GM19239 (cell line): ENCODE data around the gene ADM2.

Source experiments
- DNase-seq: peaks from one replicate; pipeline ENCODE4 v3.0.0; 2011; ENCODE audit warnings: low spot score; ENCODE audit not compliant: insufficient read length
- FAIRE-seq: peaks from 2 replicates; lab custom pipeline; 2011; peaks lifted over from hg19 to GRCh38; lab: Jason Lieb, UNC

Gene ADM2

GRCh38 chr22:50444663-50445062 lies 36.7 kb upstream of the ADM2 start:
- FAIRE-seq (no peak), DNase-seq (no peak)

DNA sequence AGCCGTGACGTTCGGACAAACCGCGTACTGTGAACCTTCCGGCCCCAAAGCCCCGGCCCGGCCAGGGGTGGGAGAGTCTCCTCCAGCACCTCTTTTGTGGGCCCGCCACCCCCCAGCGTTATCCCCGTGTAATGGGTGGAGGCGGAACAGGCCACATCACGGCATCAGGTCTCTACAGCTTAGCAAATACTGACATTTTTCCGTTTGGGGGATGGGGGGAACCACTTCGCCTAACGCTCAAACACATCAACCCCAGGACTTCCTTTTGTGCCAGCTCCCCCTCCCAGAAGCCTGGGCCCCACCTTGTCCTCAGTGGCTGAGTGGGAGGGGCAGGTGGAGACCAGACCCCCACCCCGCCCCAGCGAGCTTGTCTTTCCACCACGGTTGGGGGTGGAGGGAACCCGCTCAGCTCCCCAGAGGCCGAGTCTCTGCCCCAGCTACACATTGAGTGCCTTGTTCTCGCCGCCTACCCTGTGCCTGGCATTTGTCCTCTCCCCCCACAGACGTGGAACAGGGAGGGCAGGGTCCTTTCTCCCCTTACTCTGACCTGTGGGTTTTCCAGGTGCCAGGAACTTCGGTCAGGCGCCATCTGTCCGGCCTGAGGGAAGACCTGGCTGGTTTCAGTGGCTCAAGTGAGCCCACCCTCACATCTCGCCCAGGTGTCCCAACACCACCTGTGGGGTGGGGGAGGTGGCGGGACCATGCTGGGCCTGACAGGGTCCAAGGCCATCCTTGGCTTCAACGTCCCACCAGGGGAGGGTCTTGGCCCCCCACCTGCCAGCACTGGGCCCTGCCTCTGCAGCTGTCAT lies 36.1 kb upstream of the ADM2 start:
- FAIRE-seq (no peak), DNase-seq (no peak)

GRCh38 chr22:50445880-50446707 lies 35.2 kb upstream of the ADM2 start:
- no peak for DNase-seq
- FAIRE-seq, result no peak

DNA sequence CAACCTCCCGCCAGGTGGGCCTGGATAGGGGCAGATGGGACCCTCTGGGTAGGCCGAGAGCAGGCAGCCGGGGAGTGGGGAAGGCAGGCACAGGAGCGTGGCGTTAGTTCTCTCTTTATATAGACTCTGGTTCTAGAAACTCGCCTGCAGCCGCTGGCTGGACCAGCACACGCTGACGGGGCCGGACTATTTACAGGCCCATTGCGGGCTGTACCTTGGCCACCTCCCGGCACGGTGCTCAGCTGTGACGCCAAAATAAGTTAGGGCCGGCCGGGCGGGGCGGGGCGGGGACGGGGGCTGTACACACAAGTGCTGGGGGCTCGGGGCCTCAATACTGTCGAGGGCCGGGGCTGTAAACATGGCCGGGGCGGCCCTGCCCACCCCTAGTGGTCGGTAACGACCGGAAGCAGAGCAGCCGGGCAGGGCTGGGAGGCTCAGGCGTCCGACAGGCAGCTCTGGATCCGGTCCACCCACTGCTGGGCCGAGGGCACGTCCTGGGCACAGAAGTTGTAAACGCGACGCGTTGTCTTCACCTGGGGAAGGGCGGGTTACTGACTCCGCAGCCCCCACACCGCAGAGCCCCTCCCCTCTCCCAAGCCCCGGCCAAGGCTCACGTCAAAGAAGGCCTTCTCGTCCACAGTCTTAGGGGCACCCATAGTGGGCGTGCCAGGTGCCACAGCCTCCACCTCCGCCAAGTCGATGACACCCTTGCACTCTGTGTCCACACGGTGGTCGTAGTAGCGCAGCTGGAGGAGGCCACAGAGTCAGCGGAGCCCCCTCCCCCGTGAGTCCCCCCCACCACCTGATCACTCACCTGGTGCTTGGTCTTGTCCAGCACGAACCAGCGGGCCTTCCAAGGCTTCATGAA lies 34.4 kb upstream of the ADM2 start:
- no peak for DNase-seq
- FAIRE-seq, result no peak

GRCh38 chr22:50447576-50448551 lies 33.5 kb upstream of the ADM2 start:
- FAIRE-seq, result no peak
- DNase-seq, result no peak

GRCh38 chr22:50452649-50453048 lies 28.7 kb upstream of the ADM2 start:
- DNase-seq (no peak), FAIRE-seq (no peak)

- no peak for FAIRE-seq
These were observed 26.7 kb upstream of the ADM2 start for GRCh38 chr22:50454556-50455075.

DNA sequence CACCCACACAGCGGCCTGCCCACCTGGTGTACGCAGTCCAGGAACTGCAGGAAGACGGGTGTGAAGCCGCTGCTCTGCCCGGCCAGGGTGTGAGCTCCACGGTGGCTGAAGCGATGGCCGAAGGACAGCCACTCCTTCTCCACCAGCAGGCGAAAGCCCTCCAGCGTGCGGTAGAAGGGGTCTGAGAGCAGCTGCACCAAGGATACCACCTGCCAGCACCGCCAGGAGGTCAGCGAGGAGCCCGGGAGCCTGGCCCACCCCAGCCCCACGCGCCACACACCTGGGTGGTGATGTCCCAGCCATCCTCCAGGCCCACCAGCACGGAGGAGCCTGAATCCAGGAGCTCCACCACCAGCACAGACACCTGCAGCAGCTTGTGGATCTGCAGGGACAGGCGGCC lies 26.1 kb upstream of the ADM2 start:
- no peak for FAIRE-seq
- no peak for DNase-seq

More at GRCh38 chr22:50454556-50455075, 26.7 kb upstream of the ADM2 start:
- DNase-seq, result no peak

GRCh38 chr22:50456026-50456425 lies 25.3 kb upstream of the ADM2 start:
- FAIRE-seq (no peak), DNase-seq (no peak)

- FAIRE-seq (no peak), DNase-seq (no peak)
These were observed 24.7 kb upstream of the ADM2 start for GRCh38 chr22:50456466-50457234.

GRCh38 chr22:50459016-50459415 lies 22.3 kb upstream of the ADM2 start:
- DNase-seq, result no peak
- no peak for FAIRE-seq

- DNase-seq (no peak), FAIRE-seq (no peak)
These were observed 21.7 kb upstream of the ADM2 start for GRCh38 chr22:50459496-50460140.

DNA sequence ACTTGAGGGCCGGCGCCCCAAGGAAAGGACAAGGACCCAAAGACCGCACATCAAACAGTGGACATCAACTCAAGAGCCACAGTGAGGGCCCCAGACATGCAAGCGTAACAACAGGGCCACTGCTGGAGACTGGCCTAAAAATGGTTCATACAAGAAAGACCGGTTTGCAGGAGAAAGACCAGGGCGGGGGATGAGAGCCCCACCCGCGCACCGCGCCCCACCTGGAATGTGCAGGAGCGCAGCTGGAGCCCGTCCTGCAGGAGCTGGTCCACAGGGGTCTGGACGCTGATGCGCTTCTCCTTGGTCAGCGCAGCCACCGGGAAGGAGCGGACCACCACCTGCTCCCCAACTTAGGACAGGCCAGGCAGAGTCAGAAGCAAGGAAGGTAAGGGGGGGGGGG lies 20.4 kb upstream of the ADM2 start:
- FAIRE-seq, result no peak
- no peak for DNase-seq

DNA sequence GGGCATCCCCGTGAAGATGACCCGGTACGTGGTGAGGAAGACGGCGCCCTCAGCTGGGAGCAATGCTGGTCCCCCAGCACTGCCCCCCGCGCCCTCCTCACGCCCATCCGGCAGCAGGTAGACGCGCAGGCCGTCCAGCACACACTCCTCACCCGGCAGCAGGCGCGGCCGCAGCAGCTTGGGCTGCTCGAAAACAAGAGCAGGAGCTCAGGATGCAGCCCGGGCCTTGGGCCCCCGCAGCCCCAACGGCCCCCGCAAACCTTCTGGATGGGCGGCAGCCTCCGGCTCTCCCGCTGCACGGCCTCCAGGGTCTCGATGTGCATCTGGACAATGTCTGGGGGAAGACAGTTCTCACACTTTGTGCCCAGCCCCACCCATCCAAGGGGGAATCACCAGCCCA lies 19.8 kb upstream of the ADM2 start:
- DNase-seq (no peak), FAIRE-seq (no peak)

DNA sequence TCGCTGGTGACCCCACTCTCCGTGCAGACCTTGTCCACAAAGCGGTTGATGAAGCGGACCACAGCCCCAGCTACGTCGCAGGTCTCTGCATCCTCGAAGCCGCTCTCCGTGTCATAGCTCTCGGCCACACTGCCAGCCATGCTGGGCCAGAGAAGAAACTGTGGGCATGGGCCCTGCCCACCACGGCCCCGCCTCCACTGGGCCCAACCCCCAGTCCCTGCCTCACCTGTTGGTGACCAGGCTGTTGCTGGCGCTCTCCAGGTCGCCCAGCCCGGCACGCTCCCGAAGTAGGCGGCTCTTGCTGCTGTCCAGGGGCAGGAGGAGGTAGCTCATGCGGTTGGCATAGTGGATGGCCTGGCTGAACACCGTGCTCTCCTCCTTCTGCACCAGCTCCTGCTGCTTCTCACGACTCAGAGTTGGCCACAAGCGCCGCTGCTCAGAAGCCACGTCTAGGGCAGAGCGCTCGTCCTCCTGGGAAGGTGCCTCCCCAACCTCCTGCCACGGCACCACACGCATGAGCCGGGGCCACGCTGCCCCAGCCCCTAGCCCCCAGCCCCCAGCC lies 19.3 kb upstream of the ADM2 start:
- no peak for DNase-seq
- no peak for FAIRE-seq

- DNase-seq (no peak), FAIRE-seq (no peak)
These were observed 18.0 kb upstream of the ADM2 start for GRCh38 chr22:50463188-50463900.

GRCh38 chr22:50464451-50464850 lies 16.9 kb upstream of the ADM2 start:
- DNase-seq (no peak), FAIRE-seq (no peak)
